Measurements from ENCODE around the gene PYDC1.
"Not testable (repeated sequence)": the region's sequence is repeated elsewhere in the genome, so short reads cannot be mapped to it uniquely, and the experiment has no call there.

PYDC1 gene

GRCh38 chr16:31177136-31177535 is 39.8 kb downstream of the PYDC1 start:
- FAIRE-seq = no peak

GRCh38 chr16:31170048-31170447 is 46.9 kb downstream of the PYDC1 start:
- not testable (repeated sequence) for FAIRE-seq

- FAIRE-seq = no peak
Measured at GRCh38 chr16:31168848-31169247, 48.1 kb downstream of the PYDC1 start.

- no peak for FAIRE-seq
Measured at GRCh38 chr16:31167315-31167714, 49.6 kb downstream of the PYDC1 start.

Data from colon (tissue), 2 donors.